GM18520 (cell line): Measurements from ENCODE around the gene SLC24A5.

Experiments used
- ATAC-seq: cut with Tn5 transposase; IDR thresholded peaks from one replicate; pipeline ENCODE4 v1.9.1; 2021; ENCODE audit not compliant: unreplicated experiment

Gene SLC24A5

GRCh38 chr15:48185529-48185928 is 64.7 kb downstream of the SLC24A5 start:
- no peak for ATAC-seq

- no peak for ATAC-seq
Observed at GRCh38 chr15:48186271-48186670, 65.5 kb downstream of the SLC24A5 start.

- ATAC-seq = no peak
Observed at GRCh38 chr15:48190932-48191573, 70.3 kb downstream of the SLC24A5 start.

- no peak for ATAC-seq
Observed at GRCh38 chr15:48191574-48192225, 70.9 kb downstream of the SLC24A5 start, which contains the start of gene CTXN2. Gene CTXN2, plus strand, starts transcription at chr15:48191665. Its CDS starts 9,636 bp downstream, at chr15:48201301.
